HG02884 (cell line): Measurements from ENCODE around the gene RNF135.
"Not testable (repeated sequence)": the region's sequence is repeated elsewhere in the genome, so short reads cannot be mapped to it uniquely, and the experiment has no call there.

ENCODE experiments used
- ATAC-seq: cut with Tn5 transposase; IDR thresholded peaks from one replicate; pipeline ENCODE4 v1.9.1; 2021; ENCODE audit warnings: mild to moderate bottlenecking, moderate library complexity; ENCODE audit not compliant: unreplicated experiment

RNF135 gene

DNA sequence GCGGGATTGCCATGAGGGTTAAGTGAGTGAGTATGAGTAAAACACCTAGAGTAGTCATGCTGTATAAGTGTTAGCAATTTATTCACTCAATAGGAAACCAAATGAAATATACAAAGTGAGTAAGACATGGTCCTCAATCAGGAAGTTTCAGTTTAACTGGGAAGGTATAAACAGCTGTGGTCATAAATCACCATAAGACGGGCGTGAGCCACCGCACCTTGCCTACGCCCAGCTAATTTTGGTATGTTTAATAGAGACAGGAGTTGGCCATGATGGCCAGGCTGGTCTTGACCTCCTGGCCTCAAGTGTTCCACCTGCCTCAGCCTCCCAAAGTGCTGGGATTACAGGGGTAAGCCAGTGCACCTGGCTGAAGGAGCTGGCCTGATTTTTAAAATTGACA lies 27.0 kb downstream of the RNF135 start:
- no peak for ATAC-seq

DNA sequence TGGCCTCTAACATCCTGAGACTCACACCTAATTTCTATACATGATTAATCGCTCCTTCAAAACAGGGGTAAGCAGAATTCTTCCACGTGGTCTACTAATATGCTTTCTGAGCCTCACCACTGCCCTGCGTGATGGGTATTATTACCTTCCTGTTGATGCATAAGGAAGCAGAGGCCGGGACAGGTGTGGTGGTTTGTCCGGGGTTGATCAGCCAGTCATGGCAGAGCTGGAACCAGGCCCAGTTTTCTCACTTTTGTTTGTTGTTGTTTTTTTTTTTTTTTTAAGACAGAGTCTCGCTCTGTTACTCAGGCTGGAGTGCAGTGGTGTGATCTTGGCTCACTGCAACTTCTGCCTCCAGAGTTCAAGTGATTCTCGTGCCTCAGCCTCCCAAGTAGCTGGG lies 31.2 kb downstream of the RNF135 start:
- ATAC-seq, result no peak

DNA sequence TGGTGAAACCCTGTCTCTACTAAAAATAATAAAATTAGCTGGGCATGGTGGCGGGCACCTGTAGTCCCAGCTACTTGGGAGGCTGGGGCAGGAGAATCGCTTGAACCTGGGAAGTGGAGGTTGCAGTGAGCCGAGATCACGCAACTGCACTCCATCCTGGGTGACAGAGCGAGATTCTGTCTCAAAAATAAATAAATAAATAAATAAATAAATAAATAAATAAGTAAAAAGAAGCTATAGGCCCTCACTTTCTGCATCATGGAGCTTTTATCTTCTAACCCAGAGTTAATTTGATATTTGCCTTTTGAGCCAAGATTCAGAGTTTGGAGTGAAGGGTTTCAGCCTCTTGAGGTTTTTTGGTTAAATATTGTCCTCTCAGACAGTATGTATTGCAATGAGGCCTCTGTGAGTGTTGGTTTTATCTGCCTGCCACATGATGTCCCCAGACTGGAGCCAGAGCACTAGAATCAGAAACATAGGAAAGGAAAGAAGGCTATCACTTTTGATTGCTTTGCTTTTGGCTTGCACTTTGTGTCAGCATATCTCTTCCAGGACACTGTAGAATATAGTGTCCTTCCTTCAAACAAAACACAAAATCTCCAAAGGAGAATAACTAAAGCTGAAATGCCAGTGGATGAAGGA lies 32.5 kb downstream of the RNF135 start:
- no peak for ATAC-seq

DNA sequence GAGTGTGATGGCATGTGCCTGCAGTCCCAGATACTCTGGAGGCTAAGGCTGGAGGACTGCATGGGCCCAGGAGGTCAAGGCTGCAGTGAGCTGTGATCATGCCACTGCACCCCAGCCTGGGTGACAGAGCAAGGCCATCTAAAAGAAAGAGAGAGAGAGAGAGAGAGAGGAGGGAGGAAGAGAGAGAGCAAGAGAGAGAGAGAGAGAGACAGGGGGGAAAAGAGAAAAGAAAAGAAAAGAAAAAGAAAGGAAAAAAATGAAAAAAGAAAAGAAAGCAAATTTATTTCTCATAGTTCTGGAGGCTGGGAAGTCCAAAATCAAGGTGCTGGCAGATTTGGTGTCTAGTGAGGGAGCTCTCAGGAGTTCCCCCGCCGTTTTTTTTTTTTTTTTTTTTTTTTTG lies 33.3 kb downstream of the RNF135 start:
- no peak for ATAC-seq

DNA sequence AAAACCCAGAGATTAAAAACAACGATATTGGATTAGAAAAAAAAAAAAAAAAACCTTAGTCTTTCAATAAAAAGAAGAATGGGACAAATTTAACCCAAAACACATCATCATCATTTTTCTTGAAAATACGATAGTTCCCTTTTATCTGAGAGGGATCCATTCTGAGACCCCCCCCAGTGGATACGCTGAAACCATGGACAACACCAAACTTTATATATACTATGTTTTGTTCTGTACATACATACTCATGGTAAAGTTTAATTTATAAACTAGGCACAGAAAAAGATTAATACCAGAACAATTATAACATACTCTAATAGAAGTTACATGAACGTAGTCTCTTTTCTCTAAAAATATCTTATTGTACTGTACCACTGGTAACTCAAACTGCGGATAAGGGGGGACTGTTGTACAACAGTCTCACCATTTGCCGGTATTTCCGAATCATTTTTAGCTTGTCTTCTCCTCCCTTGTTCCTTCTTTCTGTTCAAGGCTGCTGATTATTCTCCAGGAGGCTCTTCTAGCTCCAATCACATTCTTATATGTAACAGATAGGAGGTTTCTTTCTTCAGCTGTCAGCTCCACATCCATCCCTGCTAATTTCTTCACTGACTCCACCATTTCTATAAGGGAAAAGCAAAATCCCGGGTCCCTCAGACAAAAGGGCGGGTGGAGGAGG lies 37.0 kb downstream of the RNF135 start:
- ATAC-seq, result no peak

DNA sequence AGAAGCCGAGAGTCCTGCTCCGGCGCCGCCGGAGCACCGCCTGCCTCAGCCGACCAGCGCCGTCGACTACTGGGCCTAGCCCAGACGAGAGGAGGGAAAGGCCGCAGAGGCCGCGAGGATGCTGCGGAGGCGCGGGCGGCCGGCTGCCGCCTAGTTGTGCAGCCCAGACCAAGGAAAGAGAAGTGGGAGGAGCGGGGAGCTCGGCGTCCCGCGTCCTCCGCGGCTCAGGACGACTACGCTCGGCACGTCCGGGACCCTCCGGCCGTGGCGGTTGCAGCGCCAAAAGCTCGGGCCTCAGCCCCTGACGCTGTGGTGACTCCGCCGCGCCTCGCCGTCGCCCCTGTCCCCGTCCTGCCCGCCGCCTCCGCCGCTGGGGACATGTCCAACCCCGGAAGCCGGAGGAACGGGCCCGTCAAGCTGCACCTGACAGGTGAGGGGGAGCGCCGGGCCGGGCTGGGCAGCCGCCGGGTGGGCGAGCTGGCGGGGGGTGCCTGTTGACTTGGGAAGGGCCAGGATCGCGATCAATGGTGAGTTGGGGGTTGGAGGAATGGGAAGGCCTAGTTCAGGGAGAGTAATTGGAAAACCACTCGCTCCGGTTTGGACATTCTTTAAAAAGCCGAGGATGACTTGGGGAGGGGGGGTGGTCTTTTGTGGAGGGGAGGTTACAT lies 37.7 kb downstream of the RNF135 start:
- no peak for ATAC-seq

DNA sequence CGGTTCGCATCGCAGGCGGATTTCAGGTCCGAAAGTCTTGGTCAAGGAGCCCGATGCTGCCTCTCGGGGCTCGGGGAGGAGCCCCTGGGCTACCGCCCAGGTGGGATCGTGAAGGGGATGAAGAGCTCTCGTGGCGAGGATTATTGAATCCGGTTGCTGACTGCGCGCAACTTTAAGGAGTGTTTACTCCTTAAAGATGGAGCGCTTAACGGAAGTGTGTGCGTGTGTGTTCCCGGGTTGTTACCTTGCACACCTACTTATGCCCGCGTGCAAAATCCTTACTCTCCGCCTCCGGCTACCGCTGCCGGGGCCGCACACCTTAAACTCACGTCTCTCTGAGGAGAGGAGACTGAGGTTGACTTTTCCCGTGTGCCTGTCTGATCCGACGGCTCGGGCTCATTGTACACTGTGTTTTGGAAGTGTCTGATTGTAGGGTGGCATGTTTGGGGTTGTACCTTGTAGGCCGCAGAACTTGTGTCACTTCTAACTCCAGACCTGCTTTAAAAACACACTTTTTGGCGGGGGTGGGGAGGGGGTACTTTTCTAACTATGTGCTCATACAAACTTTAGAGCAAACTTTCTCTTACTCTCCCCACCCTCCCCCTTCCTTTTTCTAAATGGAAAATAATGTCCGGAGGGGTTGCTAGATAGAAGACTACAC lies 38.3 kb downstream of the RNF135 start:
- ATAC-seq, result not testable (repeated sequence)

DNA sequence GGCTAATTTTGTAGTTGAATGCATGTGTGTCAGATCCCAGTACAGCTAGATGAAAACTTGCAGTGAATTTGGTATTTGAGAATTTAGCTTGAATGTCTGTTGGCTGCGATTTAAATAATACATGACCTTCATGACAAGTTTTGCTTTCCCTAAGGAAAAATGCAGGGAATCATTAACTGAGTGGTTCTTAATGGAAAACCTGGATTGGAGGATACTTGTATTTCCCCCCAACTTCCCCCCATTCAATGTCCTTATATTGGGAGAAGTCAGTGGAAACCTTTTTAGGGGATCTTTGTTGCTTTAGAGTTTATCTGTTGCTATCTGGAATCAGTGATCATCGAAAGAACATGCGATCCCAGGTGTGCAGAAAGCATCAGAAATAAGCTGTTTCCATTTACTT lies 39.2 kb downstream of the RNF135 start:
- not testable (repeated sequence) for ATAC-seq

DNA sequence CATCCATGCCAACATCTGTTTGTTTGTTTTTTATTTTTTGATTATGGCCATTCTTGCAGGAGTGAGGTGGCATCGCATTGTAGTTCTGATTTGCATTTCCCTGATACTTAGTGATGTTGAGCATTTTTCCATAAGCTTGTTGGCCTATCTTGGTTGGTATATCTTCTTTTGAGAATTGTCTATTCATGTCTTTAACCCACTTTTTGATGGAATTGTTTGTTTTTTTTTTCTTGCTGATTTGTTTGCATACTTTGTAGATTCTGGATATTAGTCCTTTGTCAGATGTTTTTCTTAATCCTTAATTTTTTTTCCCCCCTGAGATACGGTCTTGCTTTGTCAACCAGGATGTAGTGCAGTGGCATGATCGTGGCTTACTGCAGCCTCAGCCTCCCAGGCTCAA lies 43.0 kb downstream of the RNF135 start:
- no peak for ATAC-seq

DNA sequence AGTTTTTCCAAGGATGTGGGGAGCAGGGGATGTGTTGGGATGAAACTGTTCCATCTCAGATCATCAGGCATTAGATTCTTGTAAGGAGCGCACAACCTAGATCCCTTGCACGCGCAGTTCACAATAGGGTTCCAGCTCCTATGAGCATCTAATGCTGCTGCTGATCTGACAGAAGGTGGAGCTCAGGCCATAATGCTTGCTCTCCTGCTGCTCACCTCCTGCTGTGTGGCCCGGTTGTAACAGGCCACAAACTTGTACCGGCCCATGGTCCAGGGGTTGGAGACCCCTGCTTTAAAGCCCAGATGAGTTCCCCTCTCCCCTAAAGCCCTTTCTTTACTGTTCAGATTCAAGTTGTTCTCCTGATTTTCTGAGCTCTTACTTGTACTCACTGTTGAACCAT lies 44.8 kb downstream of the RNF135 start:
- no peak for ATAC-seq

DNA sequence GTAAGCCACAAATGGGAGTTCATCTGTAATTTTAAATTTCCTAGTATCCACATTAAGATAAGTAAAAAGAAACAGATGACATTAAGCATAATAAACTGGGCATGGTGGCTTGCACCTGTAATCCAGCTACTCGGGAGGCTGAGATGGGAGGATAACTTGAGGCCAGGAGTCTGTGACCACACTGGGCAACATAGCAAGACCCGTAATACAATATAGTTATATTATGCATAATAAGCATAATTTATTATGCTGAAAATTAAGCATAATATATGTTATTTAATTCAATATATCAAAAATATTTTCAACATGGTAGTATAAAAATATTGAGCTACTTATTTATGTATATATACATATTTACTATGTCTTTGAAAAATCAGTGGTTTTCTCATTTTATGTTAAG lies 48.2 kb downstream of the RNF135 start:
- no peak for ATAC-seq

DNA sequence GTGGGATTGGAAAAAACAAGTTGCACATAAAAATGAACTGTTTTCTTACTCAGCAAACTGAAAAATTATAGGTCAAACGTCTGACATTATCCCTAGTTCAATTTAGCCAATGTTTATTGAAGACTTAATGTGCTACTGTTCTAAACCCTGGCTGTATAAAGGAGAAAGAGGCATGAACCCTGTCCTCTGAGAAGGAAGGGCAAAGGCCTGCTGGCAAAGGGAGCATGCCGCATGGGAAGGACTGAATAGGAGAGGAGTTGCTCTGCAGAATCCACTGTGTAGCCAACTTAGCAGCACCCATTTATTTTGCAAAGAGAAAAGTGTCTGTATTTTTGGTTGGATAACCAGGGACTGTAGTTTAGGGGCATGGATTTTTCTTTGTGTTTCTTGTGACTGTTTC lies 52.3 kb downstream of the RNF135 start:
- ATAC-seq, result not testable (repeated sequence)

DNA sequence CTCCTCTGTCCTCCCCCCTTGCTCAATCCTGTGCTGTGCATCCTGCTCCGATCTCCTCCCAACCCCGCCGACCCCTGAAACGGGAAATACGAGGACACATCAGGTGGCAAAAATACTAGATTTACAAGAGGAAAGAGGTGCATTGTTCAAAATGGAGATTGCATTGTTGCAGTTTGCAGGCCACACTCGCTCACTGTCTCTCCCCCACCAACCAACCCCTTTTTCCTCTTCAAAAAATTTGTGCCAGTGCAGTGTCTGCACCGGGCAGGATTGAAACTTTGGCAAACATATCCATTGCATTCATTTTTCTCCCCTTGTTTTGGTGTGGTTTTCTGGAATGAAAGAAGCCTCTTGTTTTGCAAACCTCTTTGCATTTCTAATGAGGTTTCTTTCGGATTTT lies 61.0 kb downstream of the RNF135 start:
- ATAC-seq, result no peak

DNA sequence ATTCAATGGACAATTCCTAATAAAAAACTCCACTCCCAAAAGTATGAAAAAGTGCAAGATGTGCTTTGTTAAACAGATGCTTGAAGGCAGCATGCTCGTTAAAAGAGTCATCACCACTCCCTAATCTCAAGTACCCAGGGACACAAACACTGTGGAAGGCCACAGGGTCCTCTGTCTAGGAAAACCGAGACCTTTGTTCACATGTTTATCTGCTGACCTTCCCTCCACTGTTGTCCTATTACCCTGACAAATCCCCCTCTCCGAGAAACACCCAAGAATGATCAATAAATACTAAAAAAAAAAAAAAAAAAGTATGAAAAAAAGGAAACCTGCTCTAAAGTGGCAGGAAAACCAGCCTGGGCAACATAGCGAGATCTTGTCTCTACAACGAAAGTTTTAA lies 64.8 kb downstream of the RNF135 start:
- not testable (repeated sequence) for ATAC-seq

DNA sequence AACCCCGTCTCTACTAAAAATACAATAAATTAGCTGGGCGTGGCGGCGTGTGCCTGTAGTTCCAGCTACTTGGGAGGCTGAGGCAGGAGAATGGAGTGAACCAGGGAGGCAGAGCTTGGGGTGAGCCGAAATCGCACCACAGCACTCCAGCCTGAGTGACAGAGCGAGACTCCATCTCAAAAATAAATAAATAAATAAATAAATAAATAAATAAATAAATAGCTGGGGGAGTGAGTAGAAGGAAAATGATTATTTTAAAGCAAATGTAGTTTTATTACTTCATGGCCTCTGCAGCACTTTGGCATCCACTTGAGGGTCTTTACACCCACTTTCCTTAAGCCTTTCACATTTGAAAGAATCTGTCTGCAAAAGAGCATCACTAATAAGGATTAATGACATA lies 70.0 kb downstream of the RNF135 start:
- ATAC-seq, result not testable (repeated sequence)

DNA sequence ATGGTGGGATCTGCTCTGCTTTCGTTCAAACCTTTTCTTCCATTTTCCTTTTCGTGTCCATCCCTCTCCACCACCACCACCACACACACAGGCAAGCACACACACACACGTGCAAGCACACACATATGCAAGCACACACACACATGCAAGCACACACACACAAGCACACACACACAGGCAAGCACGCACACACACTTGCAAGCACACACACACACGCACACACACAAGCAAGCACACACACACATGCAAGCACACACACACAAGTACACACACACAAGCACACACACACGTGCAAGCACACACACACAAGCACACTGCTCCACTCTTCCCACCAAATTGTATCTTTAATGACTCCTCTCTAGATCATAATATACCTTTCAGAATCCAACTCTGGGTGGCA lies 71.5 kb downstream of the RNF135 start:
- ATAC-seq, result not testable (repeated sequence)

DNA sequence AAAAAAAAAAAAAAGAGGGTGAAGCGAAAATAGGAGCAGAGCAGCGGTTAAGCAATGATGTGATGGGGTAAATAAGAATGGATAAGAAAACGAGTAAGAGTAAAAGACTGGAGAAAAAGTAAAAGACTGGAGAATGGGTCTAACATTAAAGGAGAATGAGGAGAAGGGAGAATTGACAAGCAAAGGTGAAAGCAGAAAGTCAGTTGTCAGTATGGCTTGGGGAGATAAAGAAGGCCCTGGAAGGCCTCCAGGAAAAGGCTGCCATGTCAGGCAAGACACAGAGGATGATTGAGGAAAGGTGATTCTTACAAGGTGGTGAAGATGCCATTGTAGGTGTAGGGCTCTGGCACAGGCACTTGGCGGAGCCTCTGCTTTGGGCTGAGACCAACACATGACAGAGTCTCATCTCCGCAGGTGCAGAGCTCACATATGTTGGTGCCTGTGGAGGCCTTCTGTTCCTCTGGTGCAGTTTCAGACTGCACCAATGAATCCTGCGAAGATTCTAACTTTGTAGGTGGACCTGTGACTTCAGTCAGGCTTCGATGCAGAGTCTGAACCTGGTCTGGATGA lies 76.1 kb downstream of the RNF135 start:
- ATAC-seq, result not testable (repeated sequence)

DNA sequence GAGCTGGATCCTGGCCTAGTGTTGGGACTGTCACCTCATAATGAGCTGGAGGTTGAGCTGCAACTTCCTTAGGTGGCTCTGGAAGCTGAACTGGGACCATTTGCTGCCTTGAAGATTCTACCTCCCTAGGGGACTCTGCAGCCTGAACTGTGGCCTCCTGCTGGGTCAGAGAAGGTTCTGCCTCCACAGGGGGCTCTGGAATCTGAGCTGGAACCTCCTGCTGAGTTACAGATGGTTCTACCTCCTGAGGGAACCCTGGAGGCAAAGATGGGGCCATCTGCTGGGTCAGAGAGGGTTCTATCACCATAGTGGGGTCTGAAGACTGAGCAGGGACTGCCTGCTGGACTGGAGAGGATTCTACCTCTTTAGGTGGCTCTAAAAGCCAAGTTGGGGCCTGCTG lies 77.3 kb downstream of the RNF135 start:
- no peak for ATAC-seq

DNA sequence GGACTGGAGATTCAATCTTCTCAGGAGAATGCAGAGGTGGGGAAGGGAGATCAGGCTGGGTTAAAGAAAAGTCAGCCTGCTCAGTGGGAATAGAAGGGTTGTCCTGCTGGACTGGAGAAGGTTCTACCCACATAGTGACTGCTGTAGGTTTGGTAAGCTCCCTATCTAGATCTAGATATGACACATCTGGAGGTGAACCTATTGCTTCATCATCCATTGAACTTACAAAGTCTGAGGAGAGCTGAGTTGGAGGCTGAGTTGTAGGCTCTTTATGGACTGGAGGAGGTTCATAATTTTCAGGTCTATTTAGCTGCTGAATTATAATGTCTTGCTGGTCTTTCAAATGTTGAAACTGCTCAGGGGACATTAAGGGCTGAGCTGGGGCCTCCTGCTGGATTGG lies 77.9 kb downstream of the RNF135 start:
- no peak for ATAC-seq
